Measurements from ENCODE around the gene GMPPB. TPM values are rescaled to one million over a fixed set of nuclear protein-coding genes. Genes with fewer than 3 reads are reported as not detected.

Gene GMPPB
- total RNA-seq, 1 donor from 2014 or later, result 9.9 TPM

- Histone ChIP-seq H3K36me3 (ENCODE audit: control insufficient read depth in 3 of 3, insufficient read depth in 3 of 3, low read length in 3 of 3) (peaks cover 44 to 45% (median 45%) of the 10 kb centered on the region in 3 donors), H3K27ac (ENCODE audit: low read depth, low read length) (no peak overlapping the region), H3K9ac (ENCODE audit: low read depth in 1 of 3, low read length in 3 of 3) (no peak overlapping the region), H3K4me3 (ENCODE audit: low read length in 3 of 3) (no peak overlapping the region), H3K4me1 (ENCODE audit: control insufficient read depth in 3 of 3, insufficient read depth in 3 of 3, low read length in 3 of 3) (peaks cover 43 to 74% (median 59%) of the 10 kb centered on the region in 3 donors), H3K27me3 (ENCODE audit: control insufficient read depth in 3 of 3, insufficient read depth in 3 of 3, low read length in 3 of 3) (no peaks in the 10 kb centered on the region), H3K9me3 (ENCODE audit: control insufficient read depth in 3 of 3, low read length in 3 of 3) (no peaks in the 10 kb centered on the region)
Observed at GRCh38 chr3:49721596-49721895, 2.2 kb downstream of the GMPPB start.

- H3K9ac ChIP-seq (ENCODE audit: low read depth in 1 of 3, low read length in 3 of 3), result peak overlapping the region in 1 of 3 donors; percentile 20
- H3K4me3 ChIP-seq (ENCODE audit: low read length in 3 of 3), result no peak overlapping the region
- H3K27me3 ChIP-seq (ENCODE audit: control insufficient read depth in 3 of 3, insufficient read depth in 3 of 3, low read length in 3 of 3), result no peaks in the 10 kb centered on the region
- H3K9me3 ChIP-seq (ENCODE audit: control insufficient read depth in 3 of 3, low read length in 3 of 3), result no peaks in the 10 kb centered on the region
- peaks cover 43 to 72% (median 59%) of the 10 kb centered on the region in 3 donors for H3K4me1 ChIP-seq (ENCODE audit: control insufficient read depth in 3 of 3, insufficient read depth in 3 of 3, low read length in 3 of 3)
- no peak overlapping the region for H3K27ac ChIP-seq (ENCODE audit: low read depth, low read length)
- H3K36me3 ChIP-seq (ENCODE audit: control insufficient read depth in 3 of 3, insufficient read depth in 3 of 3, low read length in 3 of 3), result peaks cover 45 to 47% (median 45%) of the 10 kb centered on the region in 3 donors
Observed at GRCh38 chr3:49720855-49721595, 2.7 kb downstream of the GMPPB start.

- Histone ChIP-seq H3K4me1 (ENCODE audit: control insufficient read depth in 3 of 3, insufficient read depth in 3 of 3, low read length in 3 of 3) (peaks cover 49 to 73% (median 63%) of the 10 kb centered on the region in 3 donors), H3K9me3 (ENCODE audit: control insufficient read depth in 3 of 3, low read length in 3 of 3) (no peaks in the 10 kb centered on the region), H3K27ac (ENCODE audit: low read depth, low read length) (no peak within 1 kb of the TSS)
Observed at GRCh38 chr3:49719214-49719884, 4.4 kb downstream of the GMPPB start, which contains the start of gene AMIGO3. Gene AMIGO3, minus strand, starts transcription at chr3:49719684. Its CDS starts 219 bp downstream, at chr3:49719465.

GRCh38 chr3:49718858-49719213, 4.9 kb downstream of the GMPPB start:
- no peaks in the 10 kb centered on the region for H3K9me3 ChIP-seq (ENCODE audit: control insufficient read depth in 3 of 3, low read length in 3 of 3)
- H3K27me3 ChIP-seq (ENCODE audit: control insufficient read depth in 3 of 3, insufficient read depth in 3 of 3, low read length in 3 of 3), result no peaks in the 10 kb centered on the region
- peak overlapping the region; percentile 79 to 89 (median 80) for H3K4me3 ChIP-seq (ENCODE audit: low read length in 3 of 3)
- peaks cover 51 to 75% (median 66%) of the 10 kb centered on the region in 3 donors for H3K4me1 ChIP-seq (ENCODE audit: control insufficient read depth in 3 of 3, insufficient read depth in 3 of 3, low read length in 3 of 3)
- H3K36me3 ChIP-seq (ENCODE audit: control insufficient read depth in 3 of 3, insufficient read depth in 3 of 3, low read length in 3 of 3), result peaks cover 50 to 60% (median 57%) of the 10 kb centered on the region in 3 donors
- H3K27ac ChIP-seq (ENCODE audit: low read depth, low read length), result no peak overlapping the region
- peak overlapping the region in 2 of 3 donors; percentile 38 to 79 for H3K9ac ChIP-seq (ENCODE audit: low read depth in 1 of 3, low read length in 3 of 3)

More at GRCh38 chr3:49719214-49719884, 4.4 kb downstream of the GMPPB start, which contains the start of gene AMIGO3:
- Histone ChIP-seq H3K27me3 (ENCODE audit: control insufficient read depth in 3 of 3, insufficient read depth in 3 of 3, low read length in 3 of 3) (no peaks in the 10 kb centered on the region), H3K4me3 (ENCODE audit: low read length in 3 of 3) (peak within 1 kb of the TSS; percentile 79 to 89 (median 80)), H3K9ac (ENCODE audit: low read depth in 1 of 3, low read length in 3 of 3) (peak within 1 kb of the TSS; percentile 38 to 79 (median 54)), H3K36me3 (ENCODE audit: control insufficient read depth in 3 of 3, insufficient read depth in 3 of 3, low read length in 3 of 3) (peaks cover 46 to 55% (median 52%) of the 10 kb centered on the region in 3 donors)

GRCh38 chr3:49717959-49718857, 5.5 kb downstream of the GMPPB start:
- H3K36me3 ChIP-seq (ENCODE audit: control insufficient read depth in 3 of 3, insufficient read depth in 3 of 3, low read length in 3 of 3), result peaks cover 52 to 66% (median 64%) of the 10 kb centered on the region in 3 donors
- H3K4me3 ChIP-seq (ENCODE audit: low read length in 3 of 3), result peak overlapping the region in 2 of 3 donors; percentile 79 to 89

GRCh38 chr3:49717211-49717958, 6.4 kb downstream of the GMPPB start:
- Histone ChIP-seq H3K4me3 (ENCODE audit: low read length in 3 of 3) (no peak overlapping the region), H3K27ac (ENCODE audit: low read depth, low read length) (no peak overlapping the region), H3K36me3 (ENCODE audit: control insufficient read depth in 3 of 3, insufficient read depth in 3 of 3, low read length in 3 of 3) (peaks cover 52 to 70% (median 67%) of the 10 kb centered on the region in 3 donors), H3K27me3 (ENCODE audit: control insufficient read depth in 3 of 3, insufficient read depth in 3 of 3, low read length in 3 of 3) (no peaks in the 10 kb centered on the region), H3K9ac (ENCODE audit: low read depth in 1 of 3, low read length in 3 of 3) (no peak overlapping the region), H3K9me3 (ENCODE audit: control insufficient read depth in 3 of 3, low read length in 3 of 3) (no peaks in the 10 kb centered on the region), H3K4me1 (ENCODE audit: control insufficient read depth in 3 of 3, insufficient read depth in 3 of 3, low read length in 3 of 3) (peaks cover 53 to 77% (median 60%) of the 10 kb centered on the region in 3 donors)

More at GRCh38 chr3:49717959-49718857, 5.5 kb downstream of the GMPPB start:
- Histone ChIP-seq H3K27ac (ENCODE audit: low read depth, low read length) (no peak overlapping the region), H3K4me1 (ENCODE audit: control insufficient read depth in 3 of 3, insufficient read depth in 3 of 3, low read length in 3 of 3) (peaks cover 53 to 77% (median 63%) of the 10 kb centered on the region in 3 donors), H3K9ac (ENCODE audit: low read depth in 1 of 3, low read length in 3 of 3) (peak overlapping the region in 2 of 3 donors; percentile 33 to 79), H3K27me3 (ENCODE audit: control insufficient read depth in 3 of 3, insufficient read depth in 3 of 3, low read length in 3 of 3) (no peaks in the 10 kb centered on the region), H3K9me3 (ENCODE audit: control insufficient read depth in 3 of 3, low read length in 3 of 3) (no peaks in the 10 kb centered on the region)

GRCh38 chr3:49716691-49717210, 7.0 kb downstream of the GMPPB start:
- H3K27ac ChIP-seq (ENCODE audit: low read depth, low read length), result no peak overlapping the region
- H3K9me3 ChIP-seq (ENCODE audit: control insufficient read depth in 3 of 3, low read length in 3 of 3), result no peaks in the 10 kb centered on the region
- no peak overlapping the region for H3K9ac ChIP-seq (ENCODE audit: low read depth in 1 of 3, low read length in 3 of 3)
- H3K4me3 ChIP-seq (ENCODE audit: low read length in 3 of 3), result no peak overlapping the region
- peaks cover 49 to 66% (median 64%) of the 10 kb centered on the region in 3 donors for H3K36me3 ChIP-seq (ENCODE audit: control insufficient read depth in 3 of 3, insufficient read depth in 3 of 3, low read length in 3 of 3)
- no peaks in the 10 kb centered on the region for H3K27me3 ChIP-seq (ENCODE audit: control insufficient read depth in 3 of 3, insufficient read depth in 3 of 3, low read length in 3 of 3)
- H3K4me1 ChIP-seq (ENCODE audit: control insufficient read depth in 3 of 3, insufficient read depth in 3 of 3, low read length in 3 of 3), result peaks cover 54 to 73% (median 59%) of the 10 kb centered on the region in 3 donors

- Histone ChIP-seq H3K4me1 (ENCODE audit: control insufficient read depth in 3 of 3, insufficient read depth in 3 of 3, low read length in 3 of 3) (peaks cover 54 to 69% (median 59%) of the 10 kb centered on the region in 3 donors), H3K27me3 (ENCODE audit: control insufficient read depth in 3 of 3, insufficient read depth in 3 of 3, low read length in 3 of 3) (no peaks in the 10 kb centered on the region), H3K27ac (ENCODE audit: low read depth, low read length) (no peak overlapping the region), H3K9me3 (ENCODE audit: control insufficient read depth in 3 of 3, low read length in 3 of 3) (no peaks in the 10 kb centered on the region), H3K9ac (ENCODE audit: low read depth in 1 of 3, low read length in 3 of 3) (no peak overlapping the region), H3K36me3 (ENCODE audit: control insufficient read depth in 3 of 3, insufficient read depth in 3 of 3, low read length in 3 of 3) (peaks cover 46 to 66% (median 61%) of the 10 kb centered on the region in 3 donors), H3K4me3 (ENCODE audit: low read length in 3 of 3) (no peak overlapping the region)
Observed at GRCh38 chr3:49716169-49716568, 7.6 kb downstream of the GMPPB start.

Measured in skeletal muscle tissue (tissue), 4 donors.